Testis (tissue), 2 donors: ENCODE measurements around the gene RPS10.

Experiments
- POLR2A ChIP-seq: fragments of 450-650 bp; IDR thresholded peaks from one replicate; pipeline ENCODE4 v1.6.1; 2017; ENCODE audit warnings: antibody characterized with exemption, mild to moderate bottlenecking, moderate library complexity
- TF ChIP-seq, protein P1 (sequence below), 3 experiments: fragments of 450-650 bp in 2 of 3; fragments of 200-600 bp in 1 of 3; sonication (generic) in 1 of 3; IDR thresholded peaks; one replicate each; pipeline ENCODE4 v1.5.1; 2016 to 2019; ENCODE audit warnings: antibody characterized with exemption in 3 of 3, mild to moderate bottlenecking in 2 of 3, moderate library complexity in 1 of 3

DNA sequence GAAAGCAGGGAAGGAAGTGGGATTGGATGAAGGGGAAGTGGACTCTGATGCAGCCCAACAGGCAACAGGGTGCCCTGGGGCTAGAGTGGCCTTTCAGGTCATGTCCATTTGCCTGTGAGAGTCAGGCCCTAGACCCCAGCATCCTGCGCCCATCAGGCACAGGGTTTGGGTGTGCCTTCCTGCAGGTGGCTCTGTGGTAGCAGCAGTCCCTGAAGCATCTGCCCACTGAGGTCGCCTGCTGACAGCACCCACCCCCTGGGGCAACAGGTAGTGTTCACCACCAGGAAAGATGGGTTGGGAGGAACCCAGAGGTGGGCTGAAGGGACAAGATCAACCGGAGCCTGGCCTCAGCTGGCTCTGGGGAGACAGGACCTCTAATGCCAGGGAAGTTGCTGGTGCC is 43.6 kb upstream of the RPS10 start:
- no peak for TF ChIP-seq POLR2A
- TF ChIP-seq, protein P1, sequence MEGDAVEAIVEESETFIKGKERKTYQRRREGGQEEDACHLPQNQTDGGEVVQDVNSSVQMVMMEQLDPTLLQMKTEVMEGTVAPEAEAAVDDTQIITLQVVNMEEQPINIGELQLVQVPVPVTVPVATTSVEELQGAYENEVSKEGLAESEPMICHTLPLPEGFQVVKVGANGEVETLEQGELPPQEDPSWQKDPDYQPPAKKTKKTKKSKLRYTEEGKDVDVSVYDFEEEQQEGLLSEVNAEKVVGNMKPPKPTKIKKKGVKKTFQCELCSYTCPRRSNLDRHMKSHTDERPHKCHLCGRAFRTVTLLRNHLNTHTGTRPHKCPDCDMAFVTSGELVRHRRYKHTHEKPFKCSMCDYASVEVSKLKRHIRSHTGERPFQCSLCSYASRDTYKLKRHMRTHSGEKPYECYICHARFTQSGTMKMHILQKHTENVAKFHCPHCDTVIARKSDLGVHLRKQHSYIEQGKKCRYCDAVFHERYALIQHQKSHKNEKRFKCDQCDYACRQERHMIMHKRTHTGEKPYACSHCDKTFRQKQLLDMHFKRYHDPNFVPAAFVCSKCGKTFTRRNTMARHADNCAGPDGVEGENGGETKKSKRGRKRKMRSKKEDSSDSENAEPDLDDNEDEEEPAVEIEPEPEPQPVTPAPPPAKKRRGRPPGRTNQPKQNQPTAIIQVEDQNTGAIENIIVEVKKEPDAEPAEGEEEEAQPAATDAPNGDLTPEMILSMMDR (IDR thresholded peaks at IDR 0.05), result no peak
